Panc1 (cell line): ENCODE data around the gene EVA1C. TPM values are rescaled to one million over a fixed set of nuclear protein-coding genes. Genes with fewer than 3 reads are reported as not detected.
"Not testable (repeated sequence)": the region's sequence is repeated elsewhere in the genome, so short reads cannot be mapped to it uniquely, and the experiment has no call there.

Experiments
- ATAC-seq: fragments of 200-7000 bp; cut with Tn5 transposase; 2 replicates; pipeline ENCODE4 v1.9.1; 2020; ENCODE audit warnings: mild to moderate bottlenecking, moderate library complexity
- BruUV-seq: library from RNA; stranded (reverse); fragments of 400-500 nt; replicated peaks from 2 replicates; lab custom pipeline; 2021; lab: Mats Ljungman, UMichigan
- CTCF ChIA-PET: fragments of 300-600 bp; sonication (Branson Sonifier 250); formaldehyde crosslinking; loops from one replicate; lab custom pipeline; 2022; ENCODE audit warnings: antibody characterized with exemption; lab: Charles Lee
- POLR2A ChIA-PET: fragments of 300-600 bp; sonication (Branson Sonifier 250); formaldehyde crosslinking; loops from one replicate; lab custom pipeline; 2022; ENCODE audit warnings: antibody characterized with exemption; lab: Charles Lee
- DNase-seq: peaks from one replicate; pipeline ENCODE4 v3.0.0-alpha.2; 2010; ENCODE audit warnings: low read depth, low spot score
- H3K27ac ChIP-seq: 2 replicates; pipeline ENCODE4 v1.5.1; 2011; ENCODE audit warnings: mild to moderate bottlenecking, low read length, inconsistent platforms
- H3K27me3 ChIP-seq: fragments of 200-500 bp; sonication (Bioruptor generic); 2 replicates; pipeline ENCODE4 v1.6.0; 2014; ENCODE audit warnings: low read length, inconsistent platforms; ENCODE audit not compliant: control insufficient read depth, insufficient read depth
- H3K36me3 ChIP-seq: fragments of 200-500 bp; sonication (Bioruptor generic); 2 replicates; pipeline ENCODE4 v1.5.1; 2014; ENCODE audit warnings: inconsistent platforms, mild to moderate bottlenecking, low read length, moderate library complexity; ENCODE audit not compliant: control insufficient read depth, insufficient read depth
- H3K4me1 ChIP-seq: 2 replicates; pipeline ENCODE4 v1.5.1; 2011; ENCODE audit warnings: inconsistent platforms, mild to moderate bottlenecking, low read length, moderate library complexity; ENCODE audit not compliant: control insufficient read depth, insufficient read depth
- H3K4me3 ChIP-seq, 2 experiments: 2 replicates each; pipeline ENCODE4 v1.5.1; 2011 to 2012; ENCODE audit warnings: low read depth in 2 of 2, low read length in 2 of 2, mild to moderate bottlenecking in 2 of 2, inconsistent platforms in 1 of 2, moderate library complexity in 1 of 2
- H3K9me3 ChIP-seq: fragments of 200-500 bp; sonication (Bioruptor generic); 2 replicates; pipeline ENCODE4 v1.5.1; 2014; ENCODE audit warnings: low read depth, mild to moderate bottlenecking, inconsistent platforms, low read length, moderate library complexity; ENCODE audit not compliant: control insufficient read depth, insufficient read depth
- POLR2AphosphoS5 ChIP-seq: IDR thresholded peaks from 2 replicates; pipeline ENCODE4 v1.6.1; 2012; ENCODE audit warnings: mild to moderate bottlenecking, low read depth, low read length, moderate library complexity
- SIN3A ChIP-seq: IDR thresholded peaks from 2 replicates; pipeline ENCODE4 v1.6.1; 2012; ENCODE audit warnings: low read depth, mild to moderate bottlenecking, low read length, moderate library complexity, borderline replicate concordance; ENCODE audit not compliant: insufficient read depth
- TCF7L2 ChIP-seq: IDR thresholded peaks from 2 replicates; pipeline ENCODE4 v1.6.1; 2011; ENCODE audit warnings: mild to moderate bottlenecking, low read depth, low read length, inconsistent platforms
- in situ Hi-C: cut with HindIII; loops from 2 replicates; pipeline ENCODE4 v1.10.0; 2016; ENCODE audit warnings: low sequenced_read_pairs, low pct_unique_long_range_greater_than_20kb
- intact Hi-C: fragments of 100-400 bp; cut with micrococcal nuclease; formaldehyde crosslinking; loops from one replicate; pipeline ENCODE4 v1.10.0; 2022; ENCODE audit not compliant: unreplicated experiment
- total RNA-seq: library from RNA; stranded (reverse); gene quantifications from one replicate; pipeline ENCODE4 v1.2.1, GENCODE V29; 2021; ENCODE audit not compliant: unreplicated experiment
- TF ChIP-seq, protein P1 (sequence below): fragments of 450-650 bp; IDR thresholded peaks from 2 replicates; pipeline ENCODE4 v1.5.1; 2017; ENCODE audit warnings: mild to moderate bottlenecking
- TF ChIP-seq, protein P2 (sequence below), 2 experiments: IDR thresholded peaks; 2 replicates each; pipeline ENCODE4 v1.6.1; 2011 to 2012; ENCODE audit warnings: low read depth in 2 of 2, control low read depth in 1 of 2, low read length in 1 of 2, mild to moderate bottlenecking in 1 of 2, moderate library complexity in 1 of 2; ENCODE audit not compliant: insufficient read depth in 1 of 2

The EVA1C gene
- total RNA-seq, 1 experiment from 2014 or later, result 2.8 TPM

DNA sequence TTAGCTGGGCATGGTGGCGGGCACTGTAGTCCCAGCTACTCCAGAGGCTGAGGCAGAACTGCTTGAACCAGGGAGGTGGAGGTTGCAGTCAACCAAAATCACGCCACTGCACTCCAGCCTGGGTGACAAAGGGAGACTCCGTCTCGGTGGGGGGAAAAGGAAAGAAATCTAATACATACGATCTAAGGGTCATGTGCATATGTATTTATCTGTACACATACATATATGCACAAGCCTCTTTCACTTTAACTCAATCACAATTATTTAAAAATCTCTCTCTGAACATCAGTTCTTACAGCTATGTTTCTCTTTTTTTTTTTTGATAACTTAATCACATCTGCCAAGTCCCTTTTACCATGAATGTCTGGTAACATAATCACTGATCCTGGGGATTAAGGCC is 34.7 kb downstream of the EVA1C start:
- no TSS peak for BruUV-seq
- in situ Hi-C loops, result no loop called here
- ATAC-seq (no peak), DNase-seq (no peak)
- no peaks in the 10 kb centered on the region for H3K27me3 ChIP-seq
- intact Hi-C loops, result no loop called here
- POLR2A ChIA-PET, result no interaction called here
- CTCF ChIA-PET, result interaction anchor here (0.6 kb wide), 1 partner anchor 45 kb away, joined by 4 read pairs; no protein-coding TSS in a partner anchor
- no peaks in the 10 kb centered on the region for H3K36me3 ChIP-seq
- no peaks in the 10 kb centered on the region for H3K4me1 ChIP-seq
- no peak overlapping the region for H3K27ac ChIP-seq
- TF ChIP-seq, protein P1, sequence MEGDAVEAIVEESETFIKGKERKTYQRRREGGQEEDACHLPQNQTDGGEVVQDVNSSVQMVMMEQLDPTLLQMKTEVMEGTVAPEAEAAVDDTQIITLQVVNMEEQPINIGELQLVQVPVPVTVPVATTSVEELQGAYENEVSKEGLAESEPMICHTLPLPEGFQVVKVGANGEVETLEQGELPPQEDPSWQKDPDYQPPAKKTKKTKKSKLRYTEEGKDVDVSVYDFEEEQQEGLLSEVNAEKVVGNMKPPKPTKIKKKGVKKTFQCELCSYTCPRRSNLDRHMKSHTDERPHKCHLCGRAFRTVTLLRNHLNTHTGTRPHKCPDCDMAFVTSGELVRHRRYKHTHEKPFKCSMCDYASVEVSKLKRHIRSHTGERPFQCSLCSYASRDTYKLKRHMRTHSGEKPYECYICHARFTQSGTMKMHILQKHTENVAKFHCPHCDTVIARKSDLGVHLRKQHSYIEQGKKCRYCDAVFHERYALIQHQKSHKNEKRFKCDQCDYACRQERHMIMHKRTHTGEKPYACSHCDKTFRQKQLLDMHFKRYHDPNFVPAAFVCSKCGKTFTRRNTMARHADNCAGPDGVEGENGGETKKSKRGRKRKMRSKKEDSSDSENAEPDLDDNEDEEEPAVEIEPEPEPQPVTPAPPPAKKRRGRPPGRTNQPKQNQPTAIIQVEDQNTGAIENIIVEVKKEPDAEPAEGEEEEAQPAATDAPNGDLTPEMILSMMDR, result no peak
- TF ChIP-seq SIN3A (no peak), POLR2AphosphoS5 (no peak), TCF7L2 (no peak)
- TF ChIP-seq, protein P2, sequence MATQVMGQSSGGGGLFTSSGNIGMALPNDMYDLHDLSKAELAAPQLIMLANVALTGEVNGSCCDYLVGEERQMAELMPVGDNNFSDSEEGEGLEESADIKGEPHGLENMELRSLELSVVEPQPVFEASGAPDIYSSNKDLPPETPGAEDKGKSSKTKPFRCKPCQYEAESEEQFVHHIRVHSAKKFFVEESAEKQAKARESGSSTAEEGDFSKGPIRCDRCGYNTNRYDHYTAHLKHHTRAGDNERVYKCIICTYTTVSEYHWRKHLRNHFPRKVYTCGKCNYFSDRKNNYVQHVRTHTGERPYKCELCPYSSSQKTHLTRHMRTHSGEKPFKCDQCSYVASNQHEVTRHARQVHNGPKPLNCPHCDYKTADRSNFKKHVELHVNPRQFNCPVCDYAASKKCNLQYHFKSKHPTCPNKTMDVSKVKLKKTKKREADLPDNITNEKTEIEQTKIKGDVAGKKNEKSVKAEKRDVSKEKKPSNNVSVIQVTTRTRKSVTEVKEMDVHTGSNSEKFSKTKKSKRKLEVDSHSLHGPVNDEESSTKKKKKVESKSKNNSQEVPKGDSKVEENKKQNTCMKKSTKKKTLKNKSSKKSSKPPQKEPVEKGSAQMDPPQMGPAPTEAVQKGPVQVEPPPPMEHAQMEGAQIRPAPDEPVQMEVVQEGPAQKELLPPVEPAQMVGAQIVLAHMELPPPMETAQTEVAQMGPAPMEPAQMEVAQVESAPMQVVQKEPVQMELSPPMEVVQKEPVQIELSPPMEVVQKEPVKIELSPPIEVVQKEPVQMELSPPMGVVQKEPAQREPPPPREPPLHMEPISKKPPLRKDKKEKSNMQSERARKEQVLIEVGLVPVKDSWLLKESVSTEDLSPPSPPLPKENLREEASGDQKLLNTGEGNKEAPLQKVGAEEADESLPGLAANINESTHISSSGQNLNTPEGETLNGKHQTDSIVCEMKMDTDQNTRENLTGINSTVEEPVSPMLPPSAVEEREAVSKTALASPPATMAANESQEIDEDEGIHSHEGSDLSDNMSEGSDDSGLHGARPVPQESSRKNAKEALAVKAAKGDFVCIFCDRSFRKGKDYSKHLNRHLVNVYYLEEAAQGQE (IDR thresholded peaks at IDR 0.05; ENCODE audit: insufficient read depth in 1 of 2, low read depth in 2 of 2, low read length in 1 of 2), result no peak
- H3K4me3 ChIP-seq, result no peak overlapping the region
- no peaks in the 10 kb centered on the region for H3K9me3 ChIP-seq

DNA sequence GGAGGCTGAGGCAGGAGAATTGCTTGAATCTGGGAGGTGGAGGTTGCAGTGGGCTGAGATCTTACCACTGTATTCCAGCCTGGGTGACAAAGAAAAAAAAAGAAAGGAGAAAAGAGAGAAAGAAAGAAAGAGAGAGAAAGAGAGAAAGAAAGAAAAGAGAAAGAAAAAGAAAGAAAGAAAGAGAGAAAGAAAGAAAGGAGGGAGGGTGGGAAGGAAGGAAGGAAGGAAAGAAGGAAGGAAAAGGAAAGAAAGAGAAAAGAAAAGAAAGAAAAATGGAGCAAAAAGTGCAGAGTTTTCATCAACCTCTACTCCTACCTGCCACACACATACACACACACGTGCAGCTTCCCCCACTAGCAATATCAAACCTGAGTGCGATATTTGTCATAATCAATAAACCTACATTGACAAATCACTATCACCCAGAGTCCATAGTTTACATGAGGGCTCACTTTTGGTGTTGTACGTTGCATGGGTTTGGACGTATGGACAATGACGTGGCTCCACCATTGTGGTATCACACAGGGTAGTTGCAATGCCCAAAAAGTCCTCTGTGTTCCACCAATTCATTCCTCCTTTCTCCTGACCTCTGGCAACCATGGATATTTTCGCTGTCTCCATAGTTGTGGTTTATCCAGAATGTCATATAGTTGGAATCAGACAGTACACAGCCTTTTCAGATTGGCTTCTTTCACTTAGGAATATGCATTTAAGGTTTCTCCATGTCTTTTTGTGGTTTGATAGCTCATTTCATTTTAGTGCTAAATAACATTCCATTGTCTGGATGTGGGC is 36.5 kb downstream of the EVA1C start:
- H3K27ac ChIP-seq, result no peak overlapping the region
- H3K9me3 ChIP-seq, result no peaks in the 10 kb centered on the region
- no peak overlapping the region for H3K4me3 ChIP-seq
- TF ChIP-seq POLR2AphosphoS5 (no peak), TCF7L2 (no peak), SIN3A (no peak)
- TF ChIP-seq, protein P2 (IDR thresholded peaks at IDR 0.05; ENCODE audit: insufficient read depth in 1 of 2, low read depth in 2 of 2, low read length in 1 of 2), result no peak
- TF ChIP-seq, protein P1, result no peak
- DNase-seq (no peak), ATAC-seq (no peak)
- intact Hi-C loops, result no loop called here
- no peaks in the 10 kb centered on the region for H3K27me3 ChIP-seq
- in situ Hi-C loops, result no loop called here
- POLR2A ChIA-PET, result interaction anchor here (0.6 kb wide), 1 partner anchor 133 kb away, joined by 4 read pairs; no protein-coding TSS in a partner anchor
- H3K36me3 ChIP-seq, result no peaks in the 10 kb centered on the region
- no peaks in the 10 kb centered on the region for H3K4me1 ChIP-seq
- no TSS peak for BruUV-seq
- CTCF ChIA-PET, result no interaction called here

DNA sequence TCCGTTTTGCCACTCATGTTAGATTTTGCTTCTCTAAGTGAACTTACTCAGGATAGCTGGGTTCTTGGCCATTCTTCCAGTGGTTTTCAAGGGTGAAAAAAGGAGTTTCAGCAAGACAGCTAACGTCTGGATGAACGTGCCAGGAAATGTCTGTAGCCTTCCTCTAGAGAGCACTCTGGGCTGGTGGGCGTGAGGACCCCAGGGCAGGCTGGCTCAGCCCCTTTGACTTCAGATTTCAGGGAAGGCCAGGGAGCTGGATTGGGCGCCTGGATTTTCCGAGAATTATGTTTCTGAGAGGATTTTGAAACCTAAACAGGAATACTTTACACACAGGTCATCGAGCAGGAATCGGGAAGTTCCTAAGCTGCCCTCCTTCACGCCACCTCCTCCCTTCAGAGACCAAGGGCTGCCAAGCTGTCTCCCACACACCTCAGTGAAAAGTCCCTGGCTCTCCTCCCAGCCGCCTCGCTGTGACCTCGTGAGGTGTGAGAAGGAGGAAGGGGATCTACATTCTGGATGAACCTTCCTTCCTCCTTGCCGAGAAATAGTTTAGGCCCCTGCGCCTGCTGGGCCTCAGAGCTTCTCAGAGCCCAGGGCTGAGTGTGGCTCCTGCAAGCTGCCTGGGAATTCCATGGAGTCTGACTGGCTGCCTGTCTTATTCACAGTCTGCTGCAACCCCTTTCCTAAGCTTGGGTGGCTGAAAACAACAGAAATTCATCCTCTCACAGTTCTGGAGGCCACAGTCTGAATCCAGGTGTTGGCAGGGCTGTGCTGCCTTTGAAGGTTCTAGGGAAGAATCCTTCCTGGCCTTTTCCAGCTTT is 38.6 kb downstream of the EVA1C start:
- DNase-seq, H3K4me1 ChIP-seq, H3K27me3 ChIP-seq, H3K4me3 ChIP-seq, in situ Hi-C loops, BruUV-seq, H3K9me3 ChIP-seq, POLR2A ChIA-PET, H3K36me3 ChIP-seq, intact Hi-C loops, CTCF ChIA-PET: not testable (repeated sequence)
- H3K27ac ChIP-seq, result 0 out of 2 replicates have a peak overlapping the region, but pooled peaks have one; percentile 29
- ATAC-seq, result peak; percentile 78; the same call in 1 of the 2 replicates
